ENCODE measurements around the gene TSKS.

The TSKS gene

DNA sequence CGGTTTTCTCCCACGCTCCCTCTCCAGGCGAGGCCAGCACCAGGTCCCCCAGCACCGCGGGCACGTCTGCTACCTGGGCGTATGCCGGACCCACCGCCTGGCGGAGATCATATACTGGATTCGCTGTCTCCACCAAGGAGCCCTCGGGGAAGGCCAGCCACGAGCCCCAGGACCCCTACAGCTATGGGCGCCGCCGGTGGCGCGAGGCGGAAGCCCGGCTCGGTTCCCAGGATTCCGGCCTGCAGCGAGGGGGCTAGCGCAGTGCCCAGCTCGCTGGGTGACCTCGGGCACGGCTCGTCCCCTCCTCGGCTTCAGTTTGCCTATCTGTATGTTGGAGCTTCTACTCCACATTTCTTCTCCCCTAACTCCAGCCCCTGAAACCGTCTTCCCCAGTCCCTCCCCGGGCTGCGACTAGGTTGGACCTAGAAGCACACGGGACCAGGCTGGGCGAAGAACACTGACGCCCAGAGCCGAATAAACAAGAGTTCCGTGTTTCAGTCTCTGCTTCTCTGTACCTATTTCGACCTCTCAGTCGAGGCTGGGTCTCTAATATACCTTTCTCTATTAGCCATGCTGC lies 72.9 kb downstream of the TSKS start:
- no peaks in the 10 kb centered on the region for H3K9me3 ChIP-seq (ENCODE audit: control insufficient read depth, low read length)
- H3K27me3 ChIP-seq (replicated peaks; ENCODE audit: control insufficient read depth, insufficient read depth, low read length, poor library complexity, severe bottlenecking): peaks cover 8% of the 10 kb centered on the region
- peaks cover 22% of the 10 kb centered on the region for H3K36me3 ChIP-seq (ENCODE audit: control insufficient read depth, insufficient read depth, low read length)
- peaks cover 28% of the 10 kb centered on the region for H3K4me1 ChIP-seq (ENCODE audit: control insufficient read depth, insufficient read depth, low read length, poor library complexity, severe bottlenecking)
- H3K27ac ChIP-seq (ENCODE audit: insufficient read depth, low read length, poor library complexity, severe bottlenecking): no peak overlapping the region
- peak overlapping the region; percentile 43 for H3K4me3 ChIP-seq (ENCODE audit: insufficient read depth, low read depth, low read length, poor library complexity, severe bottlenecking)
- DNase-seq: no peak
